HepG2 (cell line): Measurements from ENCODE around the gene DHRS7. TPM values are rescaled to one million over a fixed set of nuclear protein-coding genes. Genes with fewer than 3 reads are reported as not detected.

Experiments used
- ATAC-seq: fragments of 200-7000 bp; cut with Tn5 transposase; 3 replicates; pipeline ENCODE4 v1.9.1; 2020; ENCODE audit warnings: mild to moderate bottlenecking, moderate library complexity
- BruUV-seq: library from RNA; stranded (reverse); fragments of 400-500 nt; replicated peaks from 2 replicates; lab custom pipeline; 2021; lab: Mats Ljungman, UMichigan
- CTCF ChIA-PET: fragments of 300-600 bp; formaldehyde crosslinking; extraction: SDS; loops from one replicate; lab custom pipeline; 2021; ENCODE audit warnings: low total read pairs, inconsistent platforms, low intra/inter-chr PET ratio; lab: Yijun Ruan, JAX
- POLR2A ChIA-PET: fragments of 350-600 bp; sonication (Branson Sonifier 250); formaldehyde crosslinking; loops from one replicate; lab custom pipeline; 2020; ENCODE audit warnings: antibody characterized with exemption, inconsistent platforms; lab: Yijun Ruan, JAX
- DNase-seq: peaks from one replicate; pipeline ENCODE4 v3.0.0-alpha.2; 2015; ENCODE audit warnings: low spot score
- FAIRE-seq: peaks from 3 replicates; lab custom pipeline; 2011; peaks lifted over from hg19 to GRCh38; lab: Jason Lieb, UNC
- H2AFZ ChIP-seq: one replicate; pipeline ENCODE4 v1.6.1; 2011; ENCODE audit warnings: low read length, inconsistent platforms
- H3K27ac ChIP-seq: fragments of 300-600 bp; 3 replicates; pipeline ENCODE4 v1.8.0; 2011; ENCODE audit warnings: mixed run types, mild to moderate bottlenecking, mixed read lengths, low read length, inconsistent platforms; ENCODE audit not compliant: insufficient read depth; ENCODE audit errors: extremely low read length
- H3K27me3 ChIP-seq, 2 experiments: fragments of 200-600 bp in 1 of 2; 2 replicates in 1 of 2; 3 replicates in 1 of 2; pipeline versions ENCODE4 v1.6.0 to v1.8.0; 2011; ENCODE audit warnings: low read length in 2 of 2, mild to moderate bottlenecking in 2 of 2, moderate library complexity in 2 of 2, inconsistent platforms in 1 of 2; ENCODE audit not compliant: insufficient read depth in 2 of 2, control insufficient read depth in 1 of 2
- H3K36me3 ChIP-seq, 2 experiments: fragments of 200-600 bp in 1 of 2; replicated peaks in 1 of 2; 2 replicates in 1 of 2; 3 replicates in 1 of 2; pipeline versions ENCODE4 v1.5.1 to v1.8.0; 2011; ENCODE audit warnings: low read length in 2 of 2, inconsistent platforms in 1 of 2; ENCODE audit not compliant: insufficient read depth in 2 of 2, control insufficient read depth in 1 of 2
- H3K4me1 ChIP-seq: 2 replicates; pipeline ENCODE4 v1.5.1; 2012; ENCODE audit warnings: low read length, inconsistent platforms; ENCODE audit not compliant: insufficient read depth
- H3K4me2 ChIP-seq: 2 replicates; pipeline ENCODE4 v1.6.0; 2011; ENCODE audit warnings: low read depth, low read length, inconsistent platforms
- H3K4me3 ChIP-seq, 3 experiments: fragments of 200-600 bp in 1 of 3; sonication (generic), shearing (Covaris generic) in 1 of 3; replicated peaks in 1 of 3; 2 replicates each; pipeline ENCODE4 v1.5.1; 2011 to 2016; ENCODE audit warnings: low read length in 3 of 3, inconsistent platforms in 2 of 3, low read depth in 2 of 3, mild to moderate bottlenecking in 2 of 3, control low read depth in 1 of 3, mixed read lengths in 1 of 3; ENCODE audit not compliant: insufficient read depth in 1 of 3
- H3K79me2 ChIP-seq: one replicate; pipeline ENCODE4 v1.6.1; 2011; ENCODE audit warnings: low read length, inconsistent platforms; ENCODE audit not compliant: insufficient read depth
- H3K9ac ChIP-seq: 2 replicates; pipeline ENCODE4 v1.6.0; 2011; ENCODE audit warnings: mild to moderate bottlenecking, low read depth, low read length, inconsistent platforms; ENCODE audit not compliant: insufficient read depth
- H3K9me3 ChIP-seq: 2 replicates; pipeline ENCODE4 v1.5.1; 2012; ENCODE audit warnings: mild to moderate bottlenecking, low read length
- H4K20me1 ChIP-seq: 2 replicates; pipeline ENCODE4 v1.6.0; 2011; ENCODE audit warnings: inconsistent platforms, mild to moderate bottlenecking, low read length, moderate library complexity; ENCODE audit not compliant: insufficient read depth
- FOXA1 ChIP-seq, 2 experiments: fragments of 450-650 bp in 1 of 2; sonication (generic) in 1 of 2; formaldehyde crosslinking in 1 of 2; IDR thresholded peaks; 2 replicates each; pipeline versions ENCODE4 v1.4.0 to v1.6.1; 2016 to 2020; ENCODE audit warnings: missing genetic modification reagents in 1 of 2
- HDAC6 ChIP-seq: fragments of 200-600 bp; sonication (generic); IDR thresholded peaks from 2 replicates; pipeline ENCODE4 v1.7.0; 2017; ENCODE audit warnings: mild to moderate bottlenecking, antibody characterized with exemption, low read length, low read depth
- IRX3 ChIP-seq: sonication (generic); formaldehyde crosslinking; IDR thresholded peaks from 2 replicates; pipeline ENCODE4 v1.8.1; 2023; ENCODE audit warnings: mild to moderate bottlenecking, low read depth, missing genetic modification reagents, borderline replicate concordance
- KDM2A ChIP-seq: sonication (generic); formaldehyde crosslinking; IDR thresholded peaks from 2 replicates; pipeline ENCODE4 v1.4.0; 2020; ENCODE audit warnings: low read depth, missing genetic modification reagents, borderline replicate concordance
- ZBTB42 ChIP-seq: sonication (generic); formaldehyde crosslinking; IDR thresholded peaks from 2 replicates; pipeline ENCODE4 v1.5.0; 2020; ENCODE audit warnings: mild to moderate bottlenecking, missing genetic modification reagents
- ZNF160 ChIP-seq: sonication (generic); formaldehyde crosslinking; IDR thresholded peaks from 2 replicates; pipeline ENCODE4 v1.8.0; 2022; ENCODE audit warnings: mild to moderate bottlenecking, inconsistent platforms, missing genetic modification reagents
- ZNF800 ChIP-seq: sonication (generic); formaldehyde crosslinking; IDR thresholded peaks from 2 replicates; pipeline ENCODE4 v1.4.0; 2020; ENCODE audit warnings: missing genetic modification reagents
- WGBS: methylation state at CpG from one replicate; pipeline ENCODE4 v1.1.6; 2017; ENCODE audit warnings: low lambda C conversion rate; 5-methylcytosine and 5-hydroxymethylcytosine counted together
- in situ Hi-C: cut with HindIII; loops from 2 replicates; pipeline ENCODE4 v1.10.0; 2017; ENCODE audit warnings: low pct_unique_long_range_greater_than_20kb; ENCODE audit not compliant: extremely low pct_ligation_motif_present
- intact Hi-C: fragments of 100-400 bp; cut with micrococcal nuclease; formaldehyde crosslinking; loops from one replicate; pipeline ENCODE4 v1.10.0; 2022; ENCODE audit not compliant: unreplicated experiment
- polyA plus RNA-seq, 8 experiments: library from polyadenylated mRNA; depleted of rRNA in 3 of 8; stranded (reverse) in 7 of 8; unstranded in 1 of 8; fragments of >200 nt; fragmentation: Illumina TruSeq in 4 of 8; extraction: Trizol in 4 of 8; gene quantifications; 2 replicates each; pipeline versions ENCODE4 v1.2.1 to v1.2.3, GENCODE V29; 2011 to 2016; ENCODE audit warnings: low read depth in 4 of 8, missing spikeins in 1 of 8, mixed read lengths in 1 of 8; ENCODE audit not compliant: insufficient read depth in 1 of 8
- total RNA-seq, 5 experiments: library from RNA; depleted of rRNA; stranded (reverse); fragments of >200 nt; fragmentation: Illumina TruSeq; extraction: Trizol; gene quantifications; 2 replicates each; pipeline ENCODE4 v1.2.3, GENCODE V29; 2016; ENCODE audit warnings: low read depth in 1 of 5

Gene DHRS7
- total and polyA plus RNA-seq, 2 of the 13 experiments (the other 11 are each of a cell fraction or from before 2014, with no cell fraction given), result 20.8 to 44.4 TPM

- no peaks in the 10 kb centered on the region for H3K79me2 ChIP-seq
- no peaks in the 10 kb centered on the region for H3K36me3 ChIP-seq
- no peak overlapping the region for H2AFZ ChIP-seq
- no peak overlapping the region for H3K27ac ChIP-seq
- H4K20me1 ChIP-seq, result no peaks in the 10 kb centered on the region
- no peak overlapping the region for H3K4me2 ChIP-seq
- H3K27me3 ChIP-seq, result no peaks in the 10 kb centered on the region; a peak in 1 of 5 replicates
- BruUV-seq, result no TSS peak
- FAIRE-seq (no peak), DNase-seq (no peak), ATAC-seq (no peak)
- H3K9me3 ChIP-seq, result no peaks in the 10 kb centered on the region
- no peak overlapping the region for H3K9ac ChIP-seq
- in situ Hi-C loops, result loop anchor here (25.0 kb wide), 1 partner anchor 687 kb away; no protein-coding TSS in a partner anchor
- H3K4me3 ChIP-seq, result no peak overlapping the region
- H3K4me1 ChIP-seq, result no peaks in the 10 kb centered on the region
- TF ChIP-seq ZNF800 (CRISPR knock-in tag) (no peak), ZNF160 (CRISPR knock-in tag) (peak; percentile 64; the same call in 1 of the 2 replicates)
- TF ChIP-seq, all 625 proteins: peak for 1
- POLR2A ChIA-PET, result no interaction called here
- CTCF ChIA-PET, result no interaction called here
- intact Hi-C loops, result no loop called here
Observed at GRCh38 chr14:60199321-60199720, 34.1 kb upstream of the DHRS7 start.

GRCh38 chr14:60197629-60198303 is 32.6 kb upstream of the DHRS7 start:
- Histone ChIP-seq H3K27me3 (no peaks in the 10 kb centered on the region; a peak in 1 of 5 replicates), H2AFZ (no peak overlapping the region), H4K20me1 (no peaks in the 10 kb centered on the region), H3K4me3 (no peak overlapping the region), H3K4me2 (no peak overlapping the region), H3K9me3 (no peaks in the 10 kb centered on the region), H3K79me2 (no peaks in the 10 kb centered on the region), H3K4me1 (no peaks in the 10 kb centered on the region), H3K36me3 (no peaks in the 10 kb centered on the region), H3K9ac (no peak overlapping the region), H3K27ac (no peak overlapping the region)
- TF ChIP-seq KDM2A (CRISPR knock-in tag), result no peak
- no peak for TF ChIP-seq HDAC6
- TF ChIP-seq IRX3 (CRISPR knock-in tag), result no peak
- no peak for TF ChIP-seq FOXA1 (IDR thresholded peaks at IDR 0.05)
- no peak for TF ChIP-seq FOXA1 (CRISPR knock-in tag; IDR thresholded peaks at IDR 0.05)
- no peak for TF ChIP-seq ZBTB42
- intact Hi-C loops (no loop called here), in situ Hi-C loops (loop anchor here (25.0 kb wide), 1 partner anchor 685 kb away; no protein-coding TSS in a partner anchor)
- BruUV-seq, result no TSS peak
- 0% methylated on average over 1 of the region's 1 CpG for WGBS
- ChIA-PET CTCF (no interaction called here), POLR2A (no interaction called here)
- ATAC-seq, result no peak
- DNase-seq, result no peak
- no peak for FAIRE-seq
